Left renal pelvis (tissue), 4 donors: ENCODE measurements around the gene ASB10. TPM values are rescaled to one million over a fixed set of nuclear protein-coding genes. Genes with fewer than 3 reads are reported as not detected.

Experiments
- DNase-seq, 4 donors: peaks; one replicate each; pipeline ENCODE4 v3.0.0-alpha.2; 2013; ENCODE audit warnings: low read depth in 4 of 4, low spot score in 3 of 4
- polyA plus RNA-seq, 4 donors: library from polyadenylated mRNA; unstranded; fragments of 120-200 nt; gene quantifications; one replicate each; pipeline ENCODE4 v1.2.1, GENCODE V29; 2013; ENCODE audit not compliant: insufficient read length in 4 of 4

The ASB10 gene
- polyA plus RNA-seq, 4 donors, result not detected

GRCh38 chr7:151211155-151211772 lies 24.2 kb upstream of the ASB10 start:
- no peak for DNase-seq

DNA sequence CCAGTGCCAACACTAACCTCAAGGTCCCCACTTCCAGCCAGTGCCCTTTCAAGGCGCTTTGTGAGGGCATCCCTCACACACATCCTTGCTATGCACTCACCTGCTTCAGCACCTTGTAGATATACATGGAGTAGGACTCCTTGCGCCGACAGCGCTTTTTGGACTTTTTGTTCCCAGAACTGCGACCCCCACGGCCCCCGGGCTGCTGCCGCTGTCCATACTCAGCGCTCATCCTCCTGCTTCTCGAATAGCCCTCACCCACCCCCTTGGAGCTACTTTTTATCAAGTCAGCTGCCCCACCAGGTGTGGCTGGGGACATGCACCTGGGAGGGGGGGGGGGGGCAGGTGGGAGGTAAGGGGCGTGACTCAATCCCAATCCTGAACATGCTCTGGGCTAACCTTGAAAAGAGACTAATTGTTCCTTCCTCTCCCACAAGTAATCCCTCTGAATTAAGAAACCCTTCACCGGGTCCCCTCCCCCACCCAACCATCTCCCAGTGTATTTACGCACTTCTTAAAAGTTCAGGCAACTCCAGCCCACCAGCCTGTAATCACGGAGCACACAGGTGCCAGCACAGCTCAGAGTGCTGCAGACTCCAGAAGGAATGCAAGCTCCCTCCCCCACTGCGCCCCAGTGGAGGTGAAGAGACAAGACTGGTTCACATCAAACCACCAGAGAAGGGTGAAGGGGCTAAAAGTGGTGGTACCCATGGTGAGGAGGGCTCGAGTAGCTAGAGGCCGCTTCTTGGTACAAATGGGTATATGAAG lies 23.2 kb upstream of the ASB10 start, which contains the start of gene H2BK1:
Gene H2BK1 (minus strand): TSS at position 402 of the 768 bp plus-strand sequence. CDS start 170 bp downstream, at position 232.
- DNase-seq, result no peak

- no peak for DNase-seq
Observed at GRCh38 chr7:151209588-151209987, 22.5 kb upstream of the ASB10 start.

DNA sequence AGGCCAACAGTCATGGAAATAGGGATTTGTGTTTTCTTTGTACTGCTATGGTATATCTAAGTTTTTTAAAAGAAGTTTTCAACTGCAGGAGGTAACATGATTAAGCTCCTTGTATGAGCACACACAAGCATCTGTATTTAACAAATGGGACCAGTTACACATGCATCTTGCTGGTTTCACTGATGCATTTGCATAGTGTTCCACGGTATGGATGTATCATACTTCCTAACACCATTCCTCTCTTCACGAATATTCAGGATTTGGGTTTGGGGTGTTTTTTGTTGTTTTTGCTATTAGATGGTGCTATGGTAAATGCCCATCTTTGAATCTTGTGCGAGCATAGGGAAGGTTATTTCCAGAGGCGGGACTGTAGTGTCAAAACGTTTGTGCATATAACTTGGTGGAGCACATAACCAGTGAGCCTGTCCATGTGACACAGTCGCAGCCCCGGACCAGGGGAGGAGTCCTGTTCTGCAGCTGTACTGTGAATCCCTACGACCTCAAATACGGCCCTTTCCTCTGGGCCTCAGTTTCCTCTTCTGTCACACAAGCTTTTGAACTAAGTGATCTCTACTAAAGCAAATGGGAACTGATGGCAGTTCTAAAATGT lies 21.3 kb upstream of the ASB10 start:
- DNase-seq, result no peak

DNA sequence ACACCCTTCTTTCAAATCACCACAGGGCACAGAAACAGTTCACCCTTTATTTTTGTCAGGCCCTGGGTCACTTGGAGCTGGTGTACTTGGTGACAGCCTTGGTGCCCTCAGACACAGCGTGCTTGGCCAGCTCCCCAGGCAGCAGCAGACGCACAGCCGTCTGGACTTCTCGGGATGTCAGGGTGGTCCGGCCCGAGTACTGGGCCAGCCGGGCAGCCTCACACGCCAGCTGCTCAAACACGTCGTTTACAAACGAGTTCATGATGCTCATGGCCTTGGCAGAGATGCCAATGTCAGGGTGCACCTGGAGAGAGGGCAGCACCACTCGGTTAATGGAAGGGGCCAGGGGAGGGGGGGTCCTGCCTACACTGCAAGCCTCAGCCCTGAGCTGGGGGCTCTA lies 20.8 kb upstream of the ASB10 start:
- DNase-seq, result no peak

GRCh38 chr7:151207315-151207714 lies 20.3 kb upstream of the ASB10 start:
- no peak for DNase-seq

DNA sequence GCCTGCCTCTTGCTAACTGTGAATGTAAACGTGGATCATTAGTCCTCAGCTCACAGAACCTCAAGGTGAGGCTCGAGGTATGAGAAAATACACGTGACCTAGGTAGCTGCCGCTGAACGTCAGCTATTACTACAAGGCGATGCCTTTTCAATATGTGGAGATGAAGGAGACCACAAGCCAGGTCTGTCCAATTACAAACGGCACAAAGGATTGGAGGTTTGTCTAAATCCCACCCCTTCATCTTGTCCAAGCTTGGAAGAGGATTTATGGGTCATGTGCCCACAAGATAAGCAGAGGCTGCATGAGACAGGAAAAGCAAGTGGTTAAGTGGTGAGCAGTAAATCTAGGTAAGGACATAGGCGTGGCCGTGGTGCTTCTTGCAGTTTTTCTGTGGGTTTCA lies 19.9 kb upstream of the ASB10 start:
- DNase-seq, result no peak

GRCh38 chr7:151205730-151206129 lies 18.7 kb upstream of the ASB10 start:
- no peak for DNase-seq

- no peak for DNase-seq
Observed at GRCh38 chr7:151204383-151205032, 17.5 kb upstream of the ASB10 start.

GRCh38 chr7:151202836-151203235 lies 15.8 kb upstream of the ASB10 start:
- no peak for DNase-seq

DNA sequence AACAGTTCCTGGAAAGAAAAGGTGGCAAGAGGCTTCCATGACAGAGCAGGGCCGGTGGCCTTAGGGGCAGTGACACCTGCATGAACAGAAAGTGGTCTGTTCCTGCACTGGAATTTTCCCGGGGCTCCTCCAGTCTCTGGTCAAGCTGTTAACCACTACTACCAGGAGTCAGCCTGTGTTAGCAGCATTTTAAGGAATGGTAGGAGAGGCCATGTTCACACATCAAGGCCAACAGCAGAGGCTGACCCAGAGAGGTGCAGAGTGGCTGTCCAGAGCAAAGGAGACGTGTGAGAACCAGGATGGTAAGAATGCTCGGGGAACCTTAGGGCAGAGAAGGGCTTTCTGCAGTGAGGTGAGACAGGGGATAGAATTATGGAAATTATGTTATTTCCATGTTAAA lies 14.7 kb upstream of the ASB10 start:
- DNase-seq, result no peak

DNA sequence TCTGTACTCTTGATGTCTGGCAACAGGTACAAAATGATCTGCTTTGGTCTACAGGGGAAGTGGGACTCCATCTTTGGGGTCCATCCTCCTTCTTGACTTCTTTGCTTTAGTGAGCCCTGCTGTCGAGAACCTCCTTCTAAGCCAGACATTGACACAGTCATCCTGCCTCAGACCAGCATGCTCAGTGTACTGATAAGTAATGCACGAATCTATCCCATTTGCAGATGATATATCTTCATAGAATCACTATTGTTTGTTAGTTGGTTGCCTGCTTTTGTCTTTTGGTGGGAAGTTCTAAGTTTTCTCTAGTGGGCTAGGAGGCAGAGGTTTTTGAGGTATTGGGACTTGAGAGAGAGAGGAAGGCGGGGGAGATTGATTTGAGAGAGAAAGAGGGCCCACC lies 14.3 kb upstream of the ASB10 start:
- DNase-seq, result no peak

GRCh38 chr7:151198945-151199848 lies 12.1 kb upstream of the ASB10 start:
- peak in 3 of 4 donors; percentile 20 to 25 (median 24) for DNase-seq

- no peak for DNase-seq
Observed at GRCh38 chr7:151197932-151198331, 10.9 kb upstream of the ASB10 start.

DNA sequence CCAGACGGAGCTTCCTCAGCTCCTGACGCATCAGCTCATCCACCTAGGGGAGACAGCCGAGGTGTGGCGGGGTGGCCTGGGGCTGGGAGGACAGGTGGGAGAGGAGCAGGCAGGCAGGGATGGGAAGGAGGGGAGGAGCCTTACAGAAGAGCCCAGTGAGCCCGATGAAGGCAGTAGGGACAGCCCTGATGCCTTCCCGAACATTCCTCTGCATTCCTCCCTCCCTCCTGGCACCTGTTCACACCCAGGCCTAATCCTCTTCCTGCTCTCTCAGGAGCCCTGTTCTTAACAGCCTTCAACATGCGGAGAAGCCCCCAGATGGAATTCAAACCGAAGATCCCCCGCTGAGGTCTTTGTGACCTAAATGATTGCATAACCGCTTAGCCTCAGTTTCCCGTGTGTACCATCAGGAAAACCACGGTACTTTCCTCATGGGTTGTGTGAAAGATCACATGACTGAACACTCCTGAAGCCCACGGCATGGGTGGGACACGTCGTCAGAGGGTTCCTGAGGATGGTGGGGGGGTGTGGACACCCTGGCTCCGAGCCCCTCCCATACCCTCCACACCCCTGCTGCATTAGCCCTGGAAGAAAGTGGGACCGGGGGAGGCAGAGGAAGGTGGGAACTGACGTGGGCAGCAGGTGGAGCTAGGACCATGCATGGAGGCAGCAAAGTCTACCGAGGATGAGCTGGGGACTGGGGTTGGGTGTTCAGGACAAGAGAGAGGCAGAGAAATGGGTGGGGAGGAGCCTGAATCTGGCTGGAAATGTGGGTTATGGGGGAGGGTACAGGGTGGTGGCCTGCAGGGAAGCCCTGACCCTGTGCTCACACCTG lies 8.8 kb upstream of the ASB10 start:
- no peak for DNase-seq

GRCh38 chr7:151194188-151194587 lies 7.1 kb upstream of the ASB10 start:
- no peak for DNase-seq

DNA sequence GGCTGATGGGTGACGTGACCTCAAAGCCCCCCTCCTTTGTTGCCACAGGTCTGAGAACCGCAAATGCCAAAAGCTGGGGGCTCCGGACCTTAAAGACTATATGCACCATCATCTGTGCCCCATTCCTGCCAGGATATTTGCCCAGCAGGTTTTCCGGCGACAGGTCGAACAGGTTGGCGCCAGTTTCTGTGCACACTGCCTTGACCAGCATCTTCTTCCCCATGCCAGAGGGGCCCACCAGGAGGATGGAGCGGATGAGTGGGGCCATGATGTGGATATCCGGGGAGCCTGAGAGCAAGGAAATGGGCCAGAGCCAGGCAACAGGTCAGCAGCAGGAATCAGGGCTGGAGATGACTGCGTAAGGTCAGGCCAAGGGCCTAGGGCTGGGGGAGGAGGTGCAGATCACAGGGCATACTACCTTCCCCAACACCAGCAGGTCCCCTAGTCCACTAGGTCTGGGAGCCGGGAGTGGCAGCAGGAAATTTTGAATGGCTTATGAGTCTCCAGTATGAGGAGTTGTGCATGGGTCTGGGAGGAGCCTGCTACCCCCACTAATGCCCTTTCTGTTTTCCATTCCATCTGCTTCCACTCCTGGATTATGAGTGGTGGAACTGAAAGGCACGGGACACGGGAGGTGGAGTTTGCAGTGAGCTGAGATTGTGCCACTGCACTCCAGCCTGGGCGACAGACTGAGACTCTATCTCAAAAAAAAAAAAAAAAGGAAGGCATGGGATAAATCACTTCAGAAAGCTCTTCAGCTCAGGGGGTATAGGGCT lies 6.3 kb upstream of the ASB10 start:
- no peak for DNase-seq

- no peak for DNase-seq
Observed at GRCh38 chr7:151192002-151192539, 5.0 kb upstream of the ASB10 start.
